Endodermal cell (in vitro differentiated cells): Measurements from ENCODE around the gene FEN1. TPM values are rescaled to one million over a fixed set of nuclear protein-coding genes. Genes with fewer than 3 reads are reported as not detected.

ENCODE experiments used
- DNase-seq: peaks from one replicate; pipeline ENCODE4 v3.0.0-alpha.2; 2017
- H3K27ac ChIP-seq: 2 replicates; pipeline ENCODE4 v1.5.1; 2013; ENCODE audit warnings: mild to moderate bottlenecking, low read depth, low read length, moderate library complexity
- H3K27me3 ChIP-seq: 2 replicates; pipeline ENCODE4 v1.6.1; 2013; ENCODE audit warnings: mild to moderate bottlenecking, low read length, moderate library complexity; ENCODE audit not compliant: insufficient read depth, control insufficient read depth, poor library complexity, severe bottlenecking
- H3K36me3 ChIP-seq: 2 replicates; pipeline ENCODE4 v1.7.0; 2013; ENCODE audit warnings: mild to moderate bottlenecking, low read length, moderate library complexity; ENCODE audit not compliant: control insufficient read depth, insufficient read depth
- H3K4me1 ChIP-seq: one replicate; pipeline ENCODE4 v1.7.0; 2013; ENCODE audit warnings: low read length; ENCODE audit not compliant: control insufficient read depth, insufficient read depth
- H3K4me3 ChIP-seq: 2 replicates; pipeline ENCODE4 v1.5.1; 2013; ENCODE audit warnings: mild to moderate bottlenecking, low read length, moderate library complexity
- H3K9ac ChIP-seq: 2 replicates; pipeline ENCODE4 v1.6.1; 2013; ENCODE audit warnings: mild to moderate bottlenecking, low read length, moderate library complexity; ENCODE audit not compliant: poor library complexity, severe bottlenecking; ENCODE audit errors: extremely low read depth
- H3K9me3 ChIP-seq: 2 replicates; pipeline ENCODE4 v1.6.1; 2013; ENCODE audit warnings: mild to moderate bottlenecking, low read length, moderate library complexity; ENCODE audit not compliant: control insufficient read depth
- H3K27ac Mint-ChIP-seq: 2 replicates; pipeline ENCODE4 v1.8.0; 2020; ENCODE audit warnings: mixed read lengths
- H3K27me3 Mint-ChIP-seq: 2 replicates; pipeline ENCODE4 v1.8.0; 2021; ENCODE audit warnings: mild to moderate bottlenecking, mixed read lengths; ENCODE audit not compliant: insufficient read depth
- H3K36me3 Mint-ChIP-seq: 2 replicates; pipeline ENCODE4 v1.8.0; 2020; ENCODE audit warnings: low read depth, mixed read lengths
- H3K4me1 Mint-ChIP-seq: 2 replicates; pipeline ENCODE4 v1.8.0; 2020; ENCODE audit warnings: mixed read lengths
- H3K4me3 Mint-ChIP-seq: 2 replicates; pipeline ENCODE4 v1.8.0; 2020; ENCODE audit warnings: mild to moderate bottlenecking, moderate library complexity, mixed read lengths
- H3K9me3 Mint-ChIP-seq: 2 replicates; pipeline ENCODE4 v1.8.0; 2020; ENCODE audit warnings: mild to moderate bottlenecking, mixed read lengths
- WGBS, 2 experiments: methylation state at CpG; one replicate each; pipeline versions ENCODE4 v1.1.5 to v1.1.7; 2013; ENCODE audit warnings: missing lambda C conversion rate in 2 of 2, mixed read lengths in 1 of 2; ENCODE audit not compliant: insufficient coverage in 1 of 2, insufficient read length in 1 of 2; 5-methylcytosine and 5-hydroxymethylcytosine counted together
- total RNA-seq, 2 donors: library from RNA; stranded (reverse); fragmentation: NEBNext Ultra II Directional in 1 of 2; extraction: Animal tissue kit (Norgen Biotek cat#: 25700) in 1 of 2; gene quantifications; 2 replicates in 1 of 2; 3 replicates in 1 of 2; pipeline ENCODE4 v1.2.1, GENCODE V29; 2021
- TF ChIP-seq, protein P1 (sequence below): fragments of 200-600 bp; sonication (generic); conservative IDR thresholded peaks from 2 replicates; pipeline ENCODE4 v1.5.0; 2021; ENCODE audit warnings: antibody characterized with exemption, mild to moderate bottlenecking

The FEN1 gene
- total RNA-seq, 2 donors from 2014 or later, result 66.7 to 81.8 TPM

DNA sequence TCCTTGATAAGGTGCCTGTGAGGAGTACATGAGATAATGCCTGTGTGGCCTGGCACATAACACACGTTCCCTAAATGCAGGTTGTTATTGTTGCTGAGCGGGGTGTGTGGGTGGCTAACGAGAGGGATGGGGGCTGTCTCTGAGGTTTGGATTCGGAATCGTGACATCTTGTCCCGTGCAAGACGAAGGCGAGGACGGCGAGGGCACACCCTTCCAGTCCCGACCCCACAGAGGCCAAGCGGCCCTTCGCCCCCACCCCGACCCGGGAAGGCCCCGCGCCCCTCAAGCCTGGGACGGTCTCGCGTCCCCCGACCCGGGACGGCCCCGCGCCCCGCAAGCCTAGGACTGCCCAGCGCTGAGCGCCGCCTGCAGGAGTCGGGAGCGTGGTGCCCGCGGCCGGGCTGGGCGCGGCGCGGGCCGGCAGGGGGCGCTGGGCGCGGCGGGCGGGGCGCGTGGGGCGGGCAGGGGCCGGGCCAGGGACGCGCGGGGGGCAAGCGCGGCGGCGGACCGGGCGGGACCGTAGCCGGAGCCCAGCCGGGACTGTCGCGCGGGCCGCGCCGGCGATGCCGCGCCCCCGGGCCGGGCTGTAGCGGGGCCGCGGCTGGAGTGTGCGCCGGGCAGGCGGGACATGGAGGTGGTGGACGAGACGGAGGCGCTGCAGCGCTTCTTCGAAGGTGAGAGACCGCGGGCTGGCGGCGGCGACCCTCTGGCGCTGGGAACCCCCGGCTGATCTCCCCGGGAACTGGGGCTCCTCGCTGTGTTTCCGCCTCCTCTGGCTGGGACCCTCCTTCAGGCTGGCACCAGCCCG is 40.4 kb upstream of the FEN1 start, which contains the start of gene MYRF:
MYRF (plus strand) TSS at position 520 of the 808 bp plus-strand sequence; CDS start at position 629, 109 bp downstream.
- peak within 1 kb of the TSS; percentile 70 for H3K4me3 Mint-ChIP-seq
- Histone ChIP-seq H3K9ac (peak within 1 kb of the TSS; percentile 47), H3K4me1 (peaks cover 51% of the 10 kb centered on the region), H3K27ac (no peak within 1 kb of the TSS), H3K36me3 (no peaks in the 10 kb centered on the region), H3K9me3 (no peaks in the 10 kb centered on the region), H3K27me3 (no peaks in the 10 kb centered on the region), H3K4me3 (peak within 1 kb of the TSS; percentile 84)
- TF ChIP-seq, protein P1, sequence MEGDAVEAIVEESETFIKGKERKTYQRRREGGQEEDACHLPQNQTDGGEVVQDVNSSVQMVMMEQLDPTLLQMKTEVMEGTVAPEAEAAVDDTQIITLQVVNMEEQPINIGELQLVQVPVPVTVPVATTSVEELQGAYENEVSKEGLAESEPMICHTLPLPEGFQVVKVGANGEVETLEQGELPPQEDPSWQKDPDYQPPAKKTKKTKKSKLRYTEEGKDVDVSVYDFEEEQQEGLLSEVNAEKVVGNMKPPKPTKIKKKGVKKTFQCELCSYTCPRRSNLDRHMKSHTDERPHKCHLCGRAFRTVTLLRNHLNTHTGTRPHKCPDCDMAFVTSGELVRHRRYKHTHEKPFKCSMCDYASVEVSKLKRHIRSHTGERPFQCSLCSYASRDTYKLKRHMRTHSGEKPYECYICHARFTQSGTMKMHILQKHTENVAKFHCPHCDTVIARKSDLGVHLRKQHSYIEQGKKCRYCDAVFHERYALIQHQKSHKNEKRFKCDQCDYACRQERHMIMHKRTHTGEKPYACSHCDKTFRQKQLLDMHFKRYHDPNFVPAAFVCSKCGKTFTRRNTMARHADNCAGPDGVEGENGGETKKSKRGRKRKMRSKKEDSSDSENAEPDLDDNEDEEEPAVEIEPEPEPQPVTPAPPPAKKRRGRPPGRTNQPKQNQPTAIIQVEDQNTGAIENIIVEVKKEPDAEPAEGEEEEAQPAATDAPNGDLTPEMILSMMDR, result peak; percentile 68
- no peaks in the 10 kb centered on the region for H3K9me3 Mint-ChIP-seq
- peak; percentile 89 for DNase-seq
- WGBS, 2 experiments, result 2 to 6% methylated on average over 17 to 93 of the region's 93 CpGs
- H3K36me3 Mint-ChIP-seq, result no peaks in the 10 kb centered on the region
- peaks cover 27% of the 10 kb centered on the region for H3K27me3 Mint-ChIP-seq
- H3K27ac Mint-ChIP-seq, result no peak within 1 kb of the TSS
- peaks cover 43% of the 10 kb centered on the region for H3K4me1 Mint-ChIP-seq

DNA sequence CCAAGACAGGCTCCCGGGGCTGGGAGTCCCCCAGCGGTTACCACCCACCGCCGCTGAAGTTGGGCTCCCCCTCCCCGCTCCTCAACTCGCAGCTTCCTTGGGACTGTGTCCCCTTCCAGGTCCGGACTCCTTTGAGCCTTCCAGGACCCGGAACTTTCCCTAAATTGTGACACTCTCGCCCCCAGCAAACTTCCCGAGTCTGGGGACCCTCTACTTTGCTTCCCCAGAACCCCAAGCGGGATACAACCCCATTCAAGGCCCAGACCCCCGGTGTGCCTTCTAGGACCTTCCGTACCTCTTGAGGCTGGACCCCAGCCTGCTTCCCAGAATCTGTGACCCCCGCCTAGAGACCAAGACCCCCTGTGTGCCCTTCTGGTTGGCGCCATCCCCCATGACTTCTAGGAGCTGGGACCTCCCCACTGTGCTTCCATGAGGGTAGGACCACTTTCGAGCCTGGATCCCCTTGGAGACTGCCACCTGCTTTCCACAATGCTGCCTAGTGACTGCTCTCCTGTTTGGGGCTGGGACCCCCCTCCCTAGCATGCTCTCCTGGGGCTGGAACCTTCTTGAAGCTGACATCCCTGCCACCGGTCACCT is 39.7 kb upstream of the FEN1 start:
- WGBS, 2 experiments, result 36 to 60% methylated on average over 7 to 17 of the region's 17 CpGs
- TF ChIP-seq, protein P1, result no peak
- Mint-ChIP-seq H3K27me3 (peaks cover 27% of the 10 kb centered on the region), H3K36me3 (no peaks in the 10 kb centered on the region), H3K9me3 (no peaks in the 10 kb centered on the region), H3K4me3 (peak overlapping the region; percentile 70), H3K4me1 (peaks cover 43% of the 10 kb centered on the region), H3K27ac (no peak overlapping the region)
- no peaks in the 10 kb centered on the region for H3K27me3 ChIP-seq
- peaks cover 46% of the 10 kb centered on the region for H3K4me1 ChIP-seq
- peak overlapping the region; percentile 84 for H3K4me3 ChIP-seq
- DNase-seq, result no peak
- no peak overlapping the region for H3K27ac ChIP-seq
- no peaks in the 10 kb centered on the region for H3K9me3 ChIP-seq
- H3K9ac ChIP-seq, result peak overlapping the region; percentile 47
- no peaks in the 10 kb centered on the region for H3K36me3 ChIP-seq

DNA sequence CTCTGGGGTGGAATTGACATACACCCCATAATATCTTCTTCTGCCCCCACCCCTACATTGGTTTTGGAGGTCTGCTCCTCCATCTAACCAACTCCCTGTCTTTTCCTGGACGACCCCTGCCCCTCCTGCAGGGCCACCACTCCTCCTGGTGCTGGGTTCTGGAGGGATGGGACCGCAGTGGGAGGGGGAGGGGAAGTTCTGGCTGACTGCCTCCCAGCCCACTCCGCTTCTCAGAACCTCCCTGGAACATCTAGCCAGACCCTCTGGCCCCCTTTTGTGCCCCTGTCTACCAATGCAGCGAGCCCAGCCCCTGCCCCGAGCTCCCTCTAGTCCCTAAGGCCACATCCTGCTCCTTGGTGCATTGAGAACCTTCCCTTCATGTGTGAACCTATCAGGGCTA is 39.0 kb upstream of the FEN1 start:
- H3K27me3 Mint-ChIP-seq, result peaks cover 27% of the 10 kb centered on the region
- no peak overlapping the region for H3K27ac ChIP-seq
- WGBS, 2 experiments, result 93 to 100% methylated on average over 2 to 4 of the region's 5 CpGs
- H3K9ac ChIP-seq, result peak overlapping the region; percentile 32
- H3K4me1 ChIP-seq, result peaks cover 45% of the 10 kb centered on the region
- TF ChIP-seq, protein P1, result no peak
- H3K27me3 ChIP-seq, result no peaks in the 10 kb centered on the region
- peak overlapping the region; percentile 84 for H3K4me3 ChIP-seq
- peak overlapping the region; percentile 13 for H3K27ac Mint-ChIP-seq
- H3K4me1 Mint-ChIP-seq, result peaks cover 43% of the 10 kb centered on the region
- no peaks in the 10 kb centered on the region for H3K36me3 ChIP-seq
- no peak for DNase-seq
- no peaks in the 10 kb centered on the region for H3K9me3 Mint-ChIP-seq
- H3K9me3 ChIP-seq, result no peaks in the 10 kb centered on the region
- H3K36me3 Mint-ChIP-seq, result no peaks in the 10 kb centered on the region
- H3K4me3 Mint-ChIP-seq, result peak overlapping the region; percentile 70
